Loucy (cell line): ENCODE measurements around the gene SRRM5.

Experiments
- CTCF ChIP-seq: fragments of 200-600 bp; sonication (generic); conservative IDR thresholded peaks from 2 replicates; pipeline ENCODE4 v1.5.1; 2014; ENCODE audit warnings: mild to moderate bottlenecking, antibody characterized with exemption, low read length
- EZH2phosphoT487 ChIP-seq: fragments of 200-600 bp; IDR thresholded peaks from 2 replicates; pipeline ENCODE4 v1.6.1; 2018; ENCODE audit warnings: antibody characterized with exemption, mild to moderate bottlenecking, moderate library complexity, borderline replicate concordance

DNA sequence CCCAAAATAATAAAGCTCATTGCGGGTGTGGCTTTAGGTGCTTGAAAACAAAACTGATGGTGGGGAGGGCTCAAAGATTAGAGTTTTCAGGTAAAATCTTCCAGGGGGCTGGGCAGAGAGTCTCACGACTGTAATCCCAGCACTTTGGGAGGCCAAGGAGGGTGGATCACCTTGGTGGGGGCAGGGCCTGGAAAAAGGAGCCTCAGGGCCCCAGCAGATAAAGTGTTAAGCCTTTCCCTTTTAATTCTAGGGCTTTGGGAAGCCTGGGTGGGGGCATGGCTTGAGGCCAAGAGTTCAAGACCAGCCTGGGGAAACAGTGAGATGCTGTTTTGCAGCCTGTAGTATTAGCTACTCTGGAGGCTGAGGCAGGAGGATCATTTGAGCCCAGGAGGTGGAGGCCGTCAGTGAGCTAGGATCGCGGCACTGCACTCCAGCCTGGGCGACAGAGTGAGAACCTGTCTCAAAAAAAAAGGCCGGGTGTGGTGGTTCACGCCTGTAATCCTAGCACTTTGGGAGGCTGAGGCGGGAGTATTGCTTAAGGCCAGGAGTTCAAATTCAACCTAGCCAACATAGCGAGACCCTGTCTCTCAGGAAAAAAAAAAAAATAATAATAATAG is 17.7 kb upstream of the SRRM5 start:
- TF ChIP-seq CTCF (no peak), EZH2phosphoT487 (no peak)
